Islet of Langerhans (tissue), 1 donor: ENCODE results near the gene LYPD6B.

Experiments used
- FAIRE-seq: peaks from one replicate; lab custom pipeline; 2011; peaks lifted over from hg19 to GRCh38; lab: Jason Lieb, UNC

LYPD6B gene

DNA sequence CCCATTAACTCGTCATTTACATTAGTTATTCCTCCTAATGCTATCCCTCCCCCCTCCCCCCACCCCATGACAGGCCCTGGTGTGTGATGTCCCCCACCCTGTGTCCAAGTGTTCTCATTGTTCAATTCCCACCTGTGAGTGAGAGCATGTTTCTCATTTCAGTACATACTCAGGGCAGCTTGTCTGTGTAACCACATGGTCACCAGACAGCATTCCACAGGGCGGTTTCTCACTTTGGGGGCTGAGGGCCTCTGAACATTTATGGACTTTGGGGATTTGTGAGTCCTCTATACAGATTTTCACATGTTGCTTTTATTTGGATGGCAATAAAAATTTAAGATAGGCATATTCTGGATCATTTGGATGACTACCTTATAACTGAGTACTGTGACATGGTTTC, 84.0 kb downstream of the LYPD6B start:
- FAIRE-seq, result no peak

DNA sequence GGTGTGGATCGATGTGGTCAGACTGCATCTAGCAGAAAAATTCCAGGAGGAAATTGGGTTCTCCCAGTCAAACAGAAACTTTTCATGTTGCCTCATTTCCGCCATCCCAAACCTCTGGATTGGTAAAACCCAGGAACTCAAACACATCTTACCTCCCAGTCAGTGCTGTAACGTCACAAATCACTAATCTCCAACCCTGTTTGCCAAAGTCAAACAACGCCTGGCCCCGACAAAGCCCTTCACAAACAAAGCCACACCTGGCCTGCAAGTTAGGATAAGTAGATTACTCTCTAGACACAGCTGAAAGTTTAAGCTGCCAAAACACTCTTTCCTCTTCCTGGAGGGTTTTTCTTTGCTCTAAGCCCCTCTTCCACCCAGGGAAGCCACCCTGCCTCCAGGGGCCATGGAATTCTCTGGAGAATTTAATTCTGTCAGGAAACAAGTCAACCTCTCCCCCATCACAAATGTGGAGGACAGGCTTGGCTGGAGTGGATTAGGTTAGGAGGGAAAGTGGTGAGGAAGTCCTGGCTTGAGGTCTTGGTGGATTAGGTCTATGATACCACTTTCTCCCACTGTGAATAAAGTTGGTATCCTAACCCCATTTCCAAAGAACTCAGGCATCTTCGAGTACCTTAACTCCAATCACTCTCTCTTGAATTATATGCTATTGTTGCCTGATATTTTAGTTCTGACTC, 86.7 kb downstream of the LYPD6B start:
- no peak for FAIRE-seq

DNA sequence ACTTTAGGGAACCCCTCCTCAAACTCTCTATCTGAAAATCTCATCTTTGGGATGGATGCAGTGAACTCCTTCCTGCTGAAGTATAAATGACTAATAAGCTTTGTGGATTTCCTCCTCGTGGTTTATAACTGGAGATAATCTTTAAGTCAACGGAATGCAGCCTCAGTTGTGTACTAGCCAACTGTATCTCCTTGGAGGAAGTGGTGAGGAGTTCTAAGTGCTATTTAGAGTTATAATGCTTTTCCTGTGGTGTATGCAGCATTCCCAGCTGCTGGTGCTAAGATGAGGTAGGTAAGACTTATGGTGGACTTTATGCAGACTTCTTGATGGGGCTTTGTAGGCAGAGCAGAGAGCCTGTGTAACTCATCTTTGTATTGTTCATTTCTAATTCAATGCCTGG, 90.9 kb downstream of the LYPD6B start:
- FAIRE-seq, result no peak

DNA sequence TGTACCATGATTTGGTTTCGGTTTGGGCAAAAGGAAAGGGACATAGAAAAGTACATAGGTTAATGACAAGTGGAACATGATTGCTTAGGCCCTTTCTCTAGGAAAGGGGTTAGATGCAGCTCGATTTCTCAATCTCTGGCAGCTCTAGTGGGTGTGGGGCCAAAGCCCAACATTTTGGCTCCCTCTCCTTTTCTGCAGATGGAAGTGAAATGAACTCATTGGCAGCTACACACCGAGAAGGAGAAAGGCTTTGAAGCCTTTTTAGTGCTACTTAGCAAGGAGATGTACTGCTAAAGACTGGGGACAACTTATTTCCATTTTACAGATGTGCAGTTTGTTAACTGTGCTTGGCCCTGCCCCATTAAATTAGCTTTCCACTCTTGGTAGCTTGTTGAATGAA, 93.8 kb downstream of the LYPD6B start:
- FAIRE-seq, result no peak

DNA sequence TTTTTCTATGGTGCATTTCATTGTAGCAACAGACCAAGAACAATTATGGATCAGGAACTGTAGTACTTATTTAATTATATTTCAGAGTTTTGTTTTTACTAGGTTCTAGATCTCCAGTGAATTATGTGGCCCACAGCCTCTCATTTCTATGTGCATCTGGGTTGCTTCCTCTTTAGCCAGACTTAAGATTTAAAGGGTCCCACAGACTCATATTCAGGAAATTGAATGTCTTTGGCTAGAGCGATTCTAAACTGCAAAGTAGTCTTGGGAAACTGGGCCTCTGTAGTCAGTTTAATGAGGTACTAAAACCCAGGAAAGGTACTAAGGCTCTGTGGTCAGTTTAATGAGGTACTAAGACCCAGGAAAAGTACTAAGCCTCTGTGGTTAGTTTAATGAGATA, 94.4 kb downstream of the LYPD6B start:
- FAIRE-seq, result no peak

DNA sequence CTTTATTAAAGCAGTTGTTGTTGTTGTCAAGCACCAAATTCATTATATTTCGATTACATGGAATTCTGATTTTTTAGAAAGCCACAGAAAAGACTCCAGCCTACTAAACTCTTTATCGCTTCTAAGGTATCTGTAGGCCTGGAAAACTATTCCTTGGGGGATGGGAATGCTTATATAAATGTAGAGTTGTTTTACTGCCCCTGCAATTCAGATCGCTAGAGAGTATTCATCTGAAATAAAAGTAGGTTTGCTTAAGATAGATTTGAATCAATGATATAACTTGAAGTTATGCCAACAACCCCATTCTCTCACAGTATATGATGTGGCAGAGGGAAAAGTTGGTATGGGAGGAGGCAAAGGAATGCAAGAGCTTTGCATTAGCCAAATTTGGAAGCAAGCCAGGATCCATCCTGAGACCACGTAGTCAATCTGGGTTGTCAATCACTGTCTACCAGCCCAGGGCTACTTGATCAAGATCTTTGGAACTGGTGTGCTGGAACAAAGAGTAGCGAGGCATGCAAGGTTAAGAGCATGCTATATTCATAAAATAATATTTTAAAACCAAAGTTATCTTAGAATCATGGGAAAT, 95.9 kb downstream of the LYPD6B start:
- no peak for FAIRE-seq

DNA sequence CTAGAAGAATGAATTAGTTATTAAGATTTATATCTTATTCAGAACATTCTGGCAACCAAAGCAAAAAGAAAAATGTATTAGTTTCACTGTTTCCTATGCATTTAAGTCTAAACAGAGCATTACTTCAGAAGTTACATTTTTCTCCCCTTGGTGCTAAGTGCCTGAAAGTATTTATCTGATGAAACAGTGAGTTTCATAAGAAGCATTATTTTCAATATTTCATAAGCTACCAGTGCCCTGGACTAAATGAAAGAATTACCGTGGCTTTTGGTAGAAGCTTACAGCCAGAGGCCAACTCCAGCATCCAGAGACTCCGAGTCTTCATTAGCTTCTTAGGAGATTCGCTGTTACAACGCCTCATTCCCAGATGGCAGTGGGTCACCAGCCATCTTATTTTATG, 97.6 kb downstream of the LYPD6B start:
- no peak for FAIRE-seq

DNA sequence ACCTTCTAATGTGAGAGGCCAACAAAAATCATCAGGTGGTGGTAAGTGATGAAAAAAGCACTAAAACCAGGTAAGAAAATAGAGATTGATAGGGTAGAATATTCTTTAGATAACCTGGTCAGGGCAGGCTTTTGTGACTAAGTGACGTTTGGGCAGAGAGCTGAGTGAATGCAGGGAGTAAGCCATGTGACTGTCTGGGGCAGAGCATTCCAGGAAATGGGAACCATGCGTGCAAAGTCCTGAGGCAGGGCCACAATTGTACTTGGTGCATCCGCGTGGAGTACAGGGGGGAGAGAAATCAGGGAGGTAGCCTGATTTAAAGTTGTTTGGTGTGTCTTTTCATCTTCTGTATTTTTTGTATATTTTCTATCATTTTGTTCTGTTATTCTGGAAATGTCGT, 102.5 kb downstream of the LYPD6B start:
- no peak for FAIRE-seq

DNA sequence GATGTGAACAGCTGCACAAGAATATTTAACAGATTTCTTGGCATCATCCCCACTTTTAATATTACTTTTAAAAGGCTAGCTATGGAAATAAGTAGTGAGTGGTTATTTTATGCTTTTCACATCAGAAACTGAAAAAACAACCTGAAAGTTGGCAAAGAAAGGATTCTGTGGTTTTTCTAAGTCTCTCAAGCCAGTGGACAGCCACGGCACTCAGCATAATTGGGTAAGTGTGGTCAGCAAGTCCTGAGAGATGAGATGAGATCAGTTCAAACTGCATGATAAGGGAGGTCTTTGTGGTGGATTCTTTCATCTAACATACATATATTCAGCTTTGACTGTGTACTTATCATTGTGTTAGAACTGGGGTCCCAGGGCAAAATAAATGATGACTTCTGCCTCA, 105.2 kb downstream of the LYPD6B start:
- FAIRE-seq, result no peak

DNA sequence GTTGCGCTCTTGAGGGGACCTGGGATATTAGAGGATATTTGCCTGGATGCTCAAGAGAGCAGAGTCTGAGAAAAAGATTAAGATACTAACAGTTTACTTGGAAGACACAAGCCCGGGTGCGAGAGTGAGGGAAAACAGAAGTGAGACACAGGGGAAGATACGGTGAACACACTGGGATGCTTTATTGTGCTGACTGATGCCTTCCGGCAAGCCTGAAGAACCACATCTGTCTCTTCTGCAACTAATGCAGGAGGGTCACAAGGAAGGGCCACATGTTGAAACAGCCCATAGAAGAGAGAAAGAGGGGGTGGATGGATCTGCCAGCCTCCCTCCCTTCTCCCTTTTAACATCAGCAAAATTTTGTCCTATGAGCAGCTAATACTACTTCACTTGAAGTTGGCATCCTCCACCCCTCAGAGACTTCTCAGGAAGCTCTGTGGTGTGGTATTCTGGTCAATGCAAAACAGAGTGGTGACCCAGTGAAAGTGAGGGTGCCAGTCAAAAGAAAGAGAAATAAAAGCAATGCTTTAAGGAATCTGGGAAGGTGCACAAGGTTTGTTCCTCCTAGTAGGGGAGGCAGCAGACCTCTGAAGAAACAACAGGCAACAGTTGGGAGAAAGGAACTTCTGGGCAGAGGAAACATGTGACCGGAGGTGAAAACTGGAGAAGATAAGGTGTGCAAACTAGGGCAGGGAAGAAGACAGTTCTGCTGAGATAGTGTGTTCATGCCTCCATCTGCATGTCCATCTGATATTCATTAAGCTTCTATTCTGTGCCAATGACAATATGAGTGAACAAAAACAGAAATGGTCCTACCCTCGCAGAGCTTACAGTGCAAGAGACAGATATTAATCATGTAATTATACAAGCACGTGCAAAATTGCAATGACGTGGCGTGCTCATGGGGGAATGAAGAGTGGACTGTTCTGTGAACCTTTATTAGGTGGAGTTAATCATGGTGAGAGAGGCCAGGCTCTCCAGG, 107.1 kb downstream of the LYPD6B start:
- FAIRE-seq, result no peak

DNA sequence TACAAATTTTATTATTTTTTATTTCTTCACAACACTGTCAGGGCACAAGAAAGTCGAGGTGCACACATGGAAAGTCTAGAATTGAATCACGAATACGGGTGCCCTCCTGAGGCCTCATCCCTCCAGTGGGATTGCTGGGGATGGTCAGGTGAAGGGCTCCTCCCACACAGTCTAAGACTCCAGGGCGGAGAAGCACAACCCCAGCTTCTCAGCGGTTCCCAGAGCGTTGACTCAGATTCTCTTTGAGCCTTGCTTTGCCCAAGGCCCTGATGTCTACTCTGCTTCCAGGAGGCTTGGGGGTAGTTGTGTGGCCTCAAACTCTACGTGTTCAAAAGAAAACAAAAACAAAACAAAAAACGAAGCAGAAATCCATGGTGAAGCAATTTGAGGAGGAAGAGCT, 108.4 kb downstream of the LYPD6B start:
- no peak for FAIRE-seq

DNA sequence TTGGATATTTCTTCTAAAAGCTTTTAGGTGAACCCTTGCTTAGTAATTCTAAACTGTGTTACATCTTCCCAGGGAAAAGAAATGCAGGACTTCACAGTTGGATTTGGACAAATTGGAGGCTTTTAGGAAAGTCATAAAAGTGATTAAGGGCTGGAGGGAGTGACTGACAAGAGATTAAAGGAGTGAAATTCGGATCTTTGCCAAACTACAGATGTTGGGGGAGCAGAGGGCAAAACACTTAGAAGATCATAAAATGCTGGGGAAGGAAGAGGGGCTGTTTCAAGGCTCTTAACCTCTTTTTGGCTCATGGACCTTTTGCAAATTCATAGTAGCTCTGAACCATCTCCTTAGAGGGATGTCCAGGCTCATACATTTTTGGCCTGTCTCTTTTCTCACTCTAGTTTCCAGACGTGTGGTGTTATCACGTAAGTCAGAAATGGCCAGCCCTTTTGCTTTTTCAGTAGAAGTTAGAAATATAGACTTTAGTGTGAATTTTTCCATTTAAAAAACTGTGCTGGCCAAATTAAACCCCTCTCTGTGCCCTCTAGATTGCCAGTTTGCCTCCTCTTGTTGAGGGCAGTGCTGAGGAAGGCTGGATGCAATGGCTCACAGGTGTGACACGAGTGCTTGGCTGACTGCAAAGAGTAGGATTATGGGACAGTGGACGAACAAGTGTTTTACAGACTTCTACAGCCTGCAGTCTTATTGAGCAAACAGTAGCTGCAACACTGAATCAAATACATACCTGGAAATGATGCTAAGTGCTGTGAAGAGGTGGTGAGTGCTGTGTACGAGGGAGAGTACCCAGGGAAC, 109.9 kb downstream of the LYPD6B start:
- FAIRE-seq, result no peak

DNA sequence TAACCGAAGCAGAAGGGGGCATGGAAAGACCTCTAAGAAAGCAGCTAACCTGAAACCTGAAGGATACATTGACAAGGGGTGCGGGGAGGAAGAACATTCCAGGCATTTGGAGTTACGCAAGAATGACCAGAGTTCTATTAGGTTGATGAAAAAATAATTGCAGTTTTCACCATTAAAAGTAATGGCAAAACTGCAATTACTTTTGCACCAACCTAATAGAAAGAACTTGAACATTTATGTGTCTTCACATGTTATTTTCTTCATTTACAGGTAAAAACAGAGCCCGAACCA, 110.5 kb downstream of the LYPD6B start:
- no peak for FAIRE-seq

DNA sequence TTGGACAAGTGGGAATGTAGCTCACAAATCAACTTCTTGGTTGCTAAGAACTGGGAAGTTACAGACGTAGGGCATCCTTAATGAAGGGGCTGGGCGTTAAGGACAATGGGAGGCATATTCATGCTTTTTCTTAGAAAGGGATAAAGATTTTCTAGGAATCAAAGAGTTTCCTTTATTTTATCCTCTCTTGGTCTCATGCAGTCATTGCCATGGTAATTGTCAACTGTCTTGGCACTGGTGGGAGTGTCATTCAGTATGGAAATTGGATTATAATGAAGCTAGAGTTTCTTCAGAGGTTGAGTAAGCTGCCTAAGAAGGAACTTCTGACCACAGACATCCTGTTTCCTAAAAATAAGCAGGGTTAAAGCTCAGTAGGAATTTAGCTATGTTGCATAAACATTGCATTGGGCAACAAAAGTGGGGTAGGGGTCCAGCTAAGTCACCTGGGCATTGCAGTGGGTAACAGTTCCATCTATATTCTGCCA, 114.0 kb downstream of the LYPD6B start:
- no peak for FAIRE-seq

DNA sequence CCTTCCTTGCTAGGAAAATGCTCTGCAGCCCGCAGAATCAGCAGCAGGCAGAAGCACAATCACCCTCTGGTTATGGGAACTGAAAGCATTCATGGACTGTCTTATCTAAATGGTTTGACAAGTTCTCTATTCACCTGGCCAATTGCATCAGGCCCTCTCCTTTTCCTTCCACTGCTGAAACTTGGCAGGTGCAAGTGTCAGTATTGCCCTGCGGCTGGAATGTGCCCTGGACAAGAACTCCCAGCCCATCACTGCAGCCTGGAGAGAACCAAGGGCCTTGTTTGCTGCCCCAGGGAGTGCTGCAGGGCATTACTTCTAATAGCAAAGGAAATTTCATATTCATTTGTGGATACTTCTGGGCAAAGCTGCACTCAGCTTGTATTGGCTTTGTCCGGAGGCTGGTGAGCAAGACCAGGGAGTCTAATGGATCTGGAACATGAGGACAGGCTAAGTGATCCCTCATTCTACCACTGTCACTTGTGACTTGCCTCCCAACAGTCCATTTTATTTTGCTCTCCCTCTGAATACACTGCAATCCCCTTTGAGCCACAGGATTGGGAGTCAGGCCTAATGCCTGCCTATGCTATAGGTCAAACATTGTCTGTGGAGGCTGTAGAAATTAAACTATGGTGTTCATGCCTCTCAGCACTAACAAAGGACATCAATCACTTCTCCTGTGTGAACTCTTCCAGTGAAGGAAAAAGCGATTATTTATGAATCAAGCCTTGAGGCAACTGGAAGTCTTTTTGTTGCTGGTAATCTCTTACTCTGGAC, 116.9 kb downstream of the LYPD6B start:
- no peak for FAIRE-seq

DNA sequence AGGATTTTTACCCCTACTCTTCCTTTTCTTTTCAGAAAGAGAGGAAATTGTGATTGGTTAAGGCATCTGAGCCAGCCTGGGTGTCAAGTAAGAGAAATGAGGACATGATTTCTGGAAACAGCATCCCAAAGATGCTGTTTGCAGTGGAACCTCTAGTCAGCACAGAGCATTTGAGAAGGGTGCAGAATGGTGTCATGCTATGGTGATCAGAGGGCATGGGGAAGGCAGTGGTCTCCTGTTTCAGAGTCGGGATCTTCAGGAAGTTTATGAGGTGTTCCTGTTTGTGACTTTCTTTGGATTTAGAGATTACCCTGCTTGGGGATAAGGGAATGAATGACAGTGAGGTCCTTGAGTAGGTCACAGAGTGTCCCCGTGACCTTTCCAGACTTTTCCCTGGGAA, 117.5 kb downstream of the LYPD6B start:
- FAIRE-seq, result no peak

DNA sequence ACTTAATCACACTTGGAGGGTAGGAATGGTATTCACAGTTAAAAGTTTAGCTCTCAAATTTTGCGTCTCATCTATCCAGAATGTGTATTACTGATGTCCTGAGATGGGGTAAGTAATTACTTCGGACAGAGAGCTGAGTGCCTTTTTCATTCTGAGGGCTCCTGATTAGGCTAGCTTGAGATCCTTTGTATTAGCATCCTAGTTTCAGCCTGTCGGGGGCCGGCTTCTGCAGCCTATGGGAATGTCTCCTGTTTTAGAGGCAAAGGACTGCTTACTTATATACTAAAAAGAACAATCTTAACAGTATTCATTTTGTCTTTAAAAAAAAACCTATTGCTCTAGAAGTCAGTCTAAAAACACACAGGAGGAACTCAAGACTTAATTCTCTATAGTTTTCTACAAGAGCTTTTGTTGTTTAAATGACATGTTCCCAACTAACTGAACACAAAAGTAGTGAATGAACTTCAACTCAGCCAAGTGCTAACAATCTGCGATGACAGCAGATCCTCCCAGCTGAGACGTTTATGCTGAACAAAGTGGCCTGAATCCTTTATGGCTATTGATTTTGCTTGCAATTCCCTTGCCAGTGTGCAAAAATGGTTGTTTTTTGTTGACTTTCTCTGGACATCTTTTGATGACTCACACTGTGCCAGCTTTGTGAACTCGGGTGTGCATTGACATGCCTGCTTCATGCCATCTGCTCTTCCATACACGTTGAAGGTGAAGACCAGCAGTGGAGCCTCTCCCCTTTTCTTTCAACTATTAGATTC, 118.7 kb downstream of the LYPD6B start:
- FAIRE-seq, result no peak

DNA sequence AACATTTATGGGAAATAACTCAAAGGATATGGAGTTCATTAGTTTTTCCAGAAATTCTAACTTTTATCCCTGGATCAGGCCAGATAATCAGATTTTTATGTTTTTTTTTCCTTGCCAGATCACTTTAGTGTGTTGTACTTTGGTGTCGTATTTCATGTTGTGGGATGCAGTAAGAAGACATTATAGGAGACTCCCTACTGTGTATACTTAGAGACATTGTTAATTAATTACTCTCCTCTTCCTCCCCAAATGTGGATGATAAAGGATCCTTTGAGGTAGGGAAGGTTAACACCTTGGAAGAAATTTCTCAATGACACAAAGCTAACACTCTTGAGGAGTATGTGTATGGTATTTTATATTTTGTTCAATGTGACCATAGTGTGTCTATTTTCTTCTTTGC, 120.5 kb downstream of the LYPD6B start:
- FAIRE-seq, result no peak

DNA sequence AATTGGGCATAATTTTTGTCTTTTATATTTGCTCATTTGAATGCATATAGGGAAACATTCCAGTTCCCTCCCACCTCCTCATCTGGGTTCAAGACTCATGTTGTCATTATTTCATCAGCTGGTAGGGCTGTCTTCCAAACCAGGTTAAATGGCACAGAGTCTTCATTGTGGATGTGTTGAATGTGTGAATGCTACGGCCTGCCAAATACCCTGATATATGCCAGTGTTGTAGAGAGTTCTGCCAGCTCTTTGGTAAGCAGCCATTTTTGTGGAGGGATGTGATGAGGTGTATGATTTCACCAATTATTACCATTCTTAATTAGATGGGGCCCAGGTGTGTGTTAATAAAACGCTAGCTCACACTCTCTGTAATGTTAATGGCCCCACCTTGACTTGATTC, 121.7 kb downstream of the LYPD6B start:
- FAIRE-seq, result no peak

DNA sequence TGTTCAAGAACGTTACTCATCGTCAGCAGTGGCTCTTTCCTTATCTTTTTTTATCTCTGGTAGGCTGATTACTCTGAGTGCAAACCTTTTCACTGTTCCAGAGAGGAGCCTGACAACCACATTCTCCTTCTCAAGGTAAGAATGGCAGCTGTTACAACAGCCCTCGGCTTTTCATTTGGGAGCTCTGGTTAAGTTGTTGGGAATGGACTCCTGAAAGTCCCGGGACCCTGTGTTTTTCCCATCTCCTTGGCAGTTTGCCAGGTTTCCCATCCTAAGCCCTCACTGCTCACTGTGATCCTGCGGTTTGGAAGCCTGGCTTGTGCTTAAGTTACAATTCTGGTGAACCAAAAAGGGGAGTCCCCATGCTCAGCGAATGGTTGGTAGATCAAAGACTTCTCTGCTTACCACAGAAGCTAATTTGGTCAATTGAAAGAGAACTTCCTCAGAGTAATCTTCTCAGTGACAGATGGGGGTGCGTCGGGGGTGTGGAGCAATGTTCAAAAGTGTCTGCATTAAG, 122.3 kb downstream of the LYPD6B start:
- no peak for FAIRE-seq
